GM18526 (cell line): ENCODE data around the gene RAD17.

Experiments used
- POLR2A ChIP-seq: IDR thresholded peaks from 3 replicates; pipeline ENCODE4 v1.6.1; 2011; ENCODE audit not compliant: insufficient read length; ENCODE audit errors: extremely low read depth

The RAD17 gene

GRCh38 chr5:69369340-69370121 is at the start of gene RAD17, which contains the start of the genes AK6 and TAF9:
Gene RAD17 (plus strand): TSS chr5:69369818. CDS start chr5:69372209, 2,391 bp downstream.
Gene AK6 (minus strand): TSS chr5:69369520. CDS start chr5:69369490, 30 bp downstream.
Gene TAF9 (minus strand): TSS chr5:69369520. CDS start chr5:69365737, 3,783 bp downstream.
- TF ChIP-seq POLR2A, result peak; percentile 73

- TF ChIP-seq POLR2A, result no peak
Measured at GRCh38 chr5:69326365-69326764, 43.3 kb upstream of the RAD17 start.

GRCh38 chr5:69329905-69330489 is 39.6 kb upstream of the RAD17 start:
- no peak for TF ChIP-seq POLR2A

- no peak for TF ChIP-seq POLR2A
Measured at GRCh38 chr5:69331528-69332445, 37.8 kb upstream of the RAD17 start.

- no peak for TF ChIP-seq POLR2A
Measured at GRCh38 chr5:69334793-69335268, 34.8 kb upstream of the RAD17 start.

- TF ChIP-seq POLR2A, result no peak
Measured at GRCh38 chr5:69335341-69335935, 34.2 kb upstream of the RAD17 start.

- TF ChIP-seq POLR2A, result no peak
Measured at GRCh38 chr5:69341520-69342161, 28.0 kb upstream of the RAD17 start.

GRCh38 chr5:69343083-69343482 is 26.5 kb upstream of the RAD17 start:
- TF ChIP-seq POLR2A, result no peak

GRCh38 chr5:69350664-69351063 is 19.0 kb upstream of the RAD17 start:
- TF ChIP-seq POLR2A, result no peak

- no peak for TF ChIP-seq POLR2A
Measured at GRCh38 chr5:69359699-69360098, 9.9 kb upstream of the RAD17 start.

- no peak for TF ChIP-seq POLR2A
Measured at GRCh38 chr5:69360442-69360841, 9.2 kb upstream of the RAD17 start.

- TF ChIP-seq POLR2A, result no peak
Measured at GRCh38 chr5:69364414-69364813, 5.2 kb upstream of the RAD17 start.

- no peak for TF ChIP-seq POLR2A
Measured at GRCh38 chr5:69364850-69365249, 4.8 kb upstream of the RAD17 start.

GRCh38 chr5:69367697-69368279 is 1.8 kb upstream of the RAD17 start:
- no peak for TF ChIP-seq POLR2A
